Panc1 (cell line): ENCODE data around the gene SH3D21. TPM values are rescaled to one million over a fixed set of nuclear protein-coding genes. Genes with fewer than 3 reads are reported as not detected.

Experiments
- ATAC-seq: fragments of 200-7000 bp; cut with Tn5 transposase; 2 replicates; pipeline ENCODE4 v1.9.1; 2020; ENCODE audit warnings: mild to moderate bottlenecking, moderate library complexity
- BruUV-seq: library from RNA; stranded (reverse); fragments of 400-500 nt; replicated peaks from 2 replicates; lab custom pipeline; 2021; lab: Mats Ljungman, UMichigan
- CTCF ChIA-PET: fragments of 300-600 bp; sonication (Branson Sonifier 250); formaldehyde crosslinking; loops from one replicate; lab custom pipeline; 2022; ENCODE audit warnings: antibody characterized with exemption; lab: Charles Lee
- POLR2A ChIA-PET: fragments of 300-600 bp; sonication (Branson Sonifier 250); formaldehyde crosslinking; loops from one replicate; lab custom pipeline; 2022; ENCODE audit warnings: antibody characterized with exemption; lab: Charles Lee
- DNase-seq: peaks from one replicate; pipeline ENCODE4 v3.0.0-alpha.2; 2010; ENCODE audit warnings: low read depth, low spot score
- H3K27ac ChIP-seq: 2 replicates; pipeline ENCODE4 v1.5.1; 2011; ENCODE audit warnings: mild to moderate bottlenecking, low read length, inconsistent platforms
- H3K27me3 ChIP-seq: fragments of 200-500 bp; sonication (Bioruptor generic); 2 replicates; pipeline ENCODE4 v1.6.0; 2014; ENCODE audit warnings: low read length, inconsistent platforms; ENCODE audit not compliant: control insufficient read depth, insufficient read depth
- H3K36me3 ChIP-seq: fragments of 200-500 bp; sonication (Bioruptor generic); 2 replicates; pipeline ENCODE4 v1.5.1; 2014; ENCODE audit warnings: inconsistent platforms, mild to moderate bottlenecking, low read length, moderate library complexity; ENCODE audit not compliant: control insufficient read depth, insufficient read depth
- H3K4me1 ChIP-seq: 2 replicates; pipeline ENCODE4 v1.5.1; 2011; ENCODE audit warnings: inconsistent platforms, mild to moderate bottlenecking, low read length, moderate library complexity; ENCODE audit not compliant: control insufficient read depth, insufficient read depth
- H3K4me3 ChIP-seq, 2 experiments: 2 replicates each; pipeline ENCODE4 v1.5.1; 2011 to 2012; ENCODE audit warnings: low read depth in 2 of 2, low read length in 2 of 2, mild to moderate bottlenecking in 2 of 2, inconsistent platforms in 1 of 2, moderate library complexity in 1 of 2
- H3K9me3 ChIP-seq: fragments of 200-500 bp; sonication (Bioruptor generic); 2 replicates; pipeline ENCODE4 v1.5.1; 2014; ENCODE audit warnings: low read depth, mild to moderate bottlenecking, inconsistent platforms, low read length, moderate library complexity; ENCODE audit not compliant: control insufficient read depth, insufficient read depth
- POLR2AphosphoS5 ChIP-seq: IDR thresholded peaks from 2 replicates; pipeline ENCODE4 v1.6.1; 2012; ENCODE audit warnings: mild to moderate bottlenecking, low read depth, low read length, moderate library complexity
- SIN3A ChIP-seq: IDR thresholded peaks from 2 replicates; pipeline ENCODE4 v1.6.1; 2012; ENCODE audit warnings: low read depth, mild to moderate bottlenecking, low read length, moderate library complexity, borderline replicate concordance; ENCODE audit not compliant: insufficient read depth
- TCF7L2 ChIP-seq: IDR thresholded peaks from 2 replicates; pipeline ENCODE4 v1.6.1; 2011; ENCODE audit warnings: mild to moderate bottlenecking, low read depth, low read length, inconsistent platforms
- in situ Hi-C: cut with HindIII; loops from 2 replicates; pipeline ENCODE4 v1.10.0; 2016; ENCODE audit warnings: low sequenced_read_pairs, low pct_unique_long_range_greater_than_20kb
- intact Hi-C: fragments of 100-400 bp; cut with micrococcal nuclease; formaldehyde crosslinking; loops from one replicate; pipeline ENCODE4 v1.10.0; 2022; ENCODE audit not compliant: unreplicated experiment
- total RNA-seq: library from RNA; stranded (reverse); gene quantifications from one replicate; pipeline ENCODE4 v1.2.1, GENCODE V29; 2021; ENCODE audit not compliant: unreplicated experiment
- TF ChIP-seq, protein P1 (sequence below): fragments of 450-650 bp; IDR thresholded peaks from 2 replicates; pipeline ENCODE4 v1.5.1; 2017; ENCODE audit warnings: mild to moderate bottlenecking
- TF ChIP-seq, protein P2 (sequence below), 2 experiments: IDR thresholded peaks; 2 replicates each; pipeline ENCODE4 v1.6.1; 2011 to 2012; ENCODE audit warnings: low read depth in 2 of 2, control low read depth in 1 of 2, low read length in 1 of 2, mild to moderate bottlenecking in 1 of 2, moderate library complexity in 1 of 2; ENCODE audit not compliant: insufficient read depth in 1 of 2

Gene SH3D21
- total RNA-seq, 1 experiment from 2014 or later = 18.9 TPM

DNA sequence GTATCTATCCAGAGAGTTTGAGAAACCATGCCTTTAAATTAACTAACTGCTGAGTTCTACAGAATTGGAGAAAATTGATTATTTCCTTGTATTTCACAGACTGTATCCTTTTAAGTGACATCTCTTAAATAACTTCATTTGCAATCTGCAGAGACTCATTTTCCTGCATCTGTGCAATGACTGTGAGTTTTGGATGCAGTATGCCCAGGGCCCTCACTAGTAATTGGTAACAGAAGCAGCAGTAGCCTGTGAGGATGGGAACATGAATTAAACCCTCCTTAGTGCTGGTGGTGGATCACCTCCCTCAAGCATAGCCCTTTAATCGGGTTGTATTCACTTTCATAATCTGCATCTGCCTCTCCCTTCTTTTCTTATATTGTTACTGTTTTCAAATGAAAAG lies 21.7 kb upstream of the SH3D21 start:
- in situ Hi-C loops (no loop called here), intact Hi-C loops (loop anchor here (5.0 kb wide), 1 partner anchor 137 kb away; the partner anchor contains the start of gene TRAPPC3)
- Histone ChIP-seq H3K4me3 (no peak overlapping the region), H3K4me1 (no peaks in the 10 kb centered on the region; the same call in 1 of the 2 replicates), H3K27me3 (no peaks in the 10 kb centered on the region), H3K36me3 (peaks cover 48% of the 10 kb centered on the region), H3K9me3 (no peaks in the 10 kb centered on the region), H3K27ac (no peak overlapping the region)
- no TSS peak for BruUV-seq
- TF ChIP-seq TCF7L2 = no peak
- POLR2A ChIA-PET = interaction anchor here (0.7 kb wide), 1 partner anchor 187 kb away, joined by 3 read pairs; no protein-coding TSS in a partner anchor
- no peak for DNase-seq
- no peak for ATAC-seq
- CTCF ChIA-PET = interaction anchor here (1.6 kb wide), 1 partner anchor 135 kb away, joined by 13 read pairs; the partner anchor contains the start of gene TRAPPC3

DNA sequence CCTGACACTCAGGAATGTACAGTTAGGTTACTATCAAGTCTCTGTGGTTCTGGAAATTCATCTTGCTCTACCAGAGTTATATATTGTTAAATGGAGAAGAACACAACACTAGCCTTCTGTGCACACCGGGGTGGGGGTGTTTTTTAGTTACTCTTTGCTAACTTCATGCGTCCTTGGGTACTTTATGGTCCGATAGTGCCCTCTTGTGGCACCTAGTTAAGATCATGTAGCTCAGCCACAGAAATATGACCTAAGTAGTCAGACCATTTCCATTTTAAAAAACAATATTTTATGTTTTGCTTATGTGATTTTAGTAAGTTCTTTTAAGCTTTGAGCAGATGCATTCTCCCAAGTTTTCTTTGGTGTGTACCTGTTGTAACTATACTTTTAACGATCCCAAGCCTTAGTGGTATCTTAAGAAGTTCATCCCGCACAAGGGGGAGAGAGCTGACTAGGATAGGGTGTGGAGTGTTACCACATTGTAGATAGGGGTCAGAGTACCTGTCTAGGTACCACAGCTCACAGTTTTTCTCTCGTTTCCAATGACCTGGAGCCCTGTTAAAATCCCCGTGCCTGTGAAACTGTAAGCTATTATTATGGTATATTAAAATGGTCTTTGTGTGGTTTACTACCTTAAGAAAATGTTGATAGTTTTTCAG lies 20.6 kb upstream of the SH3D21 start:
- TF ChIP-seq, protein P1, sequence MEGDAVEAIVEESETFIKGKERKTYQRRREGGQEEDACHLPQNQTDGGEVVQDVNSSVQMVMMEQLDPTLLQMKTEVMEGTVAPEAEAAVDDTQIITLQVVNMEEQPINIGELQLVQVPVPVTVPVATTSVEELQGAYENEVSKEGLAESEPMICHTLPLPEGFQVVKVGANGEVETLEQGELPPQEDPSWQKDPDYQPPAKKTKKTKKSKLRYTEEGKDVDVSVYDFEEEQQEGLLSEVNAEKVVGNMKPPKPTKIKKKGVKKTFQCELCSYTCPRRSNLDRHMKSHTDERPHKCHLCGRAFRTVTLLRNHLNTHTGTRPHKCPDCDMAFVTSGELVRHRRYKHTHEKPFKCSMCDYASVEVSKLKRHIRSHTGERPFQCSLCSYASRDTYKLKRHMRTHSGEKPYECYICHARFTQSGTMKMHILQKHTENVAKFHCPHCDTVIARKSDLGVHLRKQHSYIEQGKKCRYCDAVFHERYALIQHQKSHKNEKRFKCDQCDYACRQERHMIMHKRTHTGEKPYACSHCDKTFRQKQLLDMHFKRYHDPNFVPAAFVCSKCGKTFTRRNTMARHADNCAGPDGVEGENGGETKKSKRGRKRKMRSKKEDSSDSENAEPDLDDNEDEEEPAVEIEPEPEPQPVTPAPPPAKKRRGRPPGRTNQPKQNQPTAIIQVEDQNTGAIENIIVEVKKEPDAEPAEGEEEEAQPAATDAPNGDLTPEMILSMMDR = peak; percentile 79
- TF ChIP-seq, protein P2, sequence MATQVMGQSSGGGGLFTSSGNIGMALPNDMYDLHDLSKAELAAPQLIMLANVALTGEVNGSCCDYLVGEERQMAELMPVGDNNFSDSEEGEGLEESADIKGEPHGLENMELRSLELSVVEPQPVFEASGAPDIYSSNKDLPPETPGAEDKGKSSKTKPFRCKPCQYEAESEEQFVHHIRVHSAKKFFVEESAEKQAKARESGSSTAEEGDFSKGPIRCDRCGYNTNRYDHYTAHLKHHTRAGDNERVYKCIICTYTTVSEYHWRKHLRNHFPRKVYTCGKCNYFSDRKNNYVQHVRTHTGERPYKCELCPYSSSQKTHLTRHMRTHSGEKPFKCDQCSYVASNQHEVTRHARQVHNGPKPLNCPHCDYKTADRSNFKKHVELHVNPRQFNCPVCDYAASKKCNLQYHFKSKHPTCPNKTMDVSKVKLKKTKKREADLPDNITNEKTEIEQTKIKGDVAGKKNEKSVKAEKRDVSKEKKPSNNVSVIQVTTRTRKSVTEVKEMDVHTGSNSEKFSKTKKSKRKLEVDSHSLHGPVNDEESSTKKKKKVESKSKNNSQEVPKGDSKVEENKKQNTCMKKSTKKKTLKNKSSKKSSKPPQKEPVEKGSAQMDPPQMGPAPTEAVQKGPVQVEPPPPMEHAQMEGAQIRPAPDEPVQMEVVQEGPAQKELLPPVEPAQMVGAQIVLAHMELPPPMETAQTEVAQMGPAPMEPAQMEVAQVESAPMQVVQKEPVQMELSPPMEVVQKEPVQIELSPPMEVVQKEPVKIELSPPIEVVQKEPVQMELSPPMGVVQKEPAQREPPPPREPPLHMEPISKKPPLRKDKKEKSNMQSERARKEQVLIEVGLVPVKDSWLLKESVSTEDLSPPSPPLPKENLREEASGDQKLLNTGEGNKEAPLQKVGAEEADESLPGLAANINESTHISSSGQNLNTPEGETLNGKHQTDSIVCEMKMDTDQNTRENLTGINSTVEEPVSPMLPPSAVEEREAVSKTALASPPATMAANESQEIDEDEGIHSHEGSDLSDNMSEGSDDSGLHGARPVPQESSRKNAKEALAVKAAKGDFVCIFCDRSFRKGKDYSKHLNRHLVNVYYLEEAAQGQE (IDR thresholded peaks at IDR 0.05; ENCODE audit: insufficient read depth in 1 of 2, low read depth in 2 of 2, low read length in 1 of 2) = no peak
- DNase-seq (peak; percentile 50), ATAC-seq (peak; percentile 93)
- in situ Hi-C loops = no loop called here
- POLR2A ChIA-PET = interaction anchor here (0.8 kb wide), 1 partner anchor 136 kb away, joined by 6 read pairs; the partner anchor contains the start of gene TRAPPC3
- Histone ChIP-seq H3K36me3 (peaks cover 52% of the 10 kb centered on the region), H3K27ac (no peak overlapping the region), H3K4me3 (no peak overlapping the region), H3K9me3 (no peaks in the 10 kb centered on the region), H3K4me1 (no peaks in the 10 kb centered on the region; the same call in 1 of the 2 replicates), H3K27me3 (no peaks in the 10 kb centered on the region)
- BruUV-seq = no TSS peak
- intact Hi-C loops = no loop called here
- CTCF ChIA-PET = interaction anchor here (0.5 to 1.6 kb wide), 12 partner anchors 12 to 410 kb away, joined by 3 to 13 read pairs (median 4); partner anchors contain the start of genes SH3D21 and TRAPPC3

DNA sequence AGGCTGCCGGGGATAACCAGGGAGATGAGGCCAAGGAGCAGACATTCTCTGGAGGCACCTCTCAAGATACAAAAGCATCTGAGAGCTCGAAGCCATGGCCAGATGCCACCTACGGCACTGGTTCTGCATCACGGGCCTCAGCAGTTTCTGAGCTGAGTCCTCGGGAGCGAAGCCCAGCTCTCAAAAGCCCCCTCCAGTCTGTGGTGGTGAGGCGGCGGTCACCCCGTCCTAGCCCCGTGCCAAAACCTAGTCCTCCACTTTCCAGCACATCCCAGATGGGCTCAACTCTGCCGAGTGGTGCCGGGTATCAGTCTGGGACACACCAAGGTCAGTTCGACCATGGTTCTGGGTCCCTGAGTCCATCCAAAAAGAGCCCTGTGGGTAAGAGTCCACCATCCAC lies 19.4 kb upstream of the SH3D21 start:
- no peak for ATAC-seq
- Histone ChIP-seq H3K4me1 (no peaks in the 10 kb centered on the region; the same call in 1 of the 2 replicates), H3K36me3 (peaks cover 61% of the 10 kb centered on the region), H3K27me3 (no peaks in the 10 kb centered on the region), H3K27ac (no peak overlapping the region), H3K4me3 (no peak overlapping the region), H3K9me3 (no peaks in the 10 kb centered on the region)
- ChIA-PET CTCF (interaction anchor here (0.6 kb wide), 1 partner anchor 190 kb away, joined by 3 read pairs; no protein-coding TSS in a partner anchor), POLR2A (interaction anchor here (1.2 kb wide), 1 partner anchor 11 kb away, joined by 3 read pairs; no protein-coding TSS in a partner anchor)
- in situ Hi-C loops (no loop called here), intact Hi-C loops (no loop called here)
- DNase-seq = no peak
- no peak for TF ChIP-seq TCF7L2
- TF ChIP-seq, protein P2 (IDR thresholded peaks at IDR 0.05; ENCODE audit: insufficient read depth in 1 of 2, low read depth in 2 of 2, low read length in 1 of 2) = no peak
- no peak for TF ChIP-seq SIN3A
- TF ChIP-seq, protein P1 = no peak
- TF ChIP-seq POLR2AphosphoS5 = no peak
- TSS peak; percentile 55 for BruUV-seq
